ENCODE measurements around the gene VN1R2. TPM values are rescaled to one million over a fixed set of nuclear protein-coding genes. Genes with fewer than 3 reads are reported as not detected.
"Not testable (repeated sequence)": the region's sequence is repeated elsewhere in the genome, so short reads cannot be mapped to it uniquely, and the experiment has no call there.

VN1R2 gene, protein sequence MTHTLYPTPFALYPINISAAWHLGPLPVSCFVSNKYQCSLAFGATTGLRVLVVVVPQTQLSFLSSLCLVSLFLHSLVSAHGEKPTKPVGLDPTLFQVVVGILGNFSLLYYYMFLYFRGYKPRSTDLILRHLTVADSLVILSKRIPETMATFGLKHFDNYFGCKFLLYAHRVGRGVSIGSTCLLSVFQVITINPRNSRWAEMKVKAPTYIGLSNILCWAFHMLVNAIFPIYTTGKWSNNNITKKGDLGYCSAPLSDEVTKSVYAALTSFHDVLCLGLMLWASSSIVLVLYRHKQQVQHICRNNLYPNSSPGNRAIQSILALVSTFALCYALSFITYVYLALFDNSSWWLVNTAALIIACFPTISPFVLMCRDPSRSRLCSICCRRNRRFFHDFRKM
- not detected for total RNA-seq

DNA sequence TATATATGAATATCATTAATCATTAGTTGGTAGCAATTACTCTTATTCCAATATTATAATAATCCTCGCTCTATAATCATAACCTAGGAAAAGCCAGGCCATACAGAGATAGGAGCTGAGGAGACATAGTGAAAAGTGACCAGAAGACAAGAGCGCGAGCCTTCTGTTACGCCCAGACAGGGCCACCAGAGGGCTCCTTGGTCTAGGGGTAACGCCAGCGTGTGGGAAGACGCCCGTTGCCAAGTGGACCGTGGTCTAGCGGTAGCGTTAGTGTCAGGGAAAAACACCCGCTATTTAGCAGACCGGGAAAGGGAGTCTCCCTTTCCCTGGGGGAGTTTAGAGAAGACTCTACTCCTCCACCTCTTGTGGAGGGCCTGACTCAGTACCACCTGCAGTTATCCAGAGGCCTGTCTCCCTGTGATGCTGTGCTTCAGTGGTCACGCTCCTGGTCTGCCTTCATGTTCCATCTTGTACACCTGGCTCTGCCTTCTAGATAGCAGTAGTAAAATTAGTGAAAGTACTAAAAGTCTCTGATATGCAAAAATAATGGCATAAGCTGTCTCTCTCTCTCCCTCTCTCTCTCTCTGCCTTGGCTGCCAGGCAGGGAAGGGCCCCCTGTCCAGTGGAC, at the start of gene VN1R2:
Gene VN1R2 (plus strand): TSS at position 578 of the 628 bp plus-strand sequence. CDS start 84 bp downstream, outside the sequence.
- H3K9me3 ChIP-seq; H3K27ac ChIP-seq; DNase-seq; H3K4me1 ChIP-seq; intact Hi-C loops (cut with DNase I; ENCODE audit: low total_unique reads); H3K36me3 ChIP-seq; H3K27me3 ChIP-seq; H3K4me3 ChIP-seq: not testable (repeated sequence)

DNA sequence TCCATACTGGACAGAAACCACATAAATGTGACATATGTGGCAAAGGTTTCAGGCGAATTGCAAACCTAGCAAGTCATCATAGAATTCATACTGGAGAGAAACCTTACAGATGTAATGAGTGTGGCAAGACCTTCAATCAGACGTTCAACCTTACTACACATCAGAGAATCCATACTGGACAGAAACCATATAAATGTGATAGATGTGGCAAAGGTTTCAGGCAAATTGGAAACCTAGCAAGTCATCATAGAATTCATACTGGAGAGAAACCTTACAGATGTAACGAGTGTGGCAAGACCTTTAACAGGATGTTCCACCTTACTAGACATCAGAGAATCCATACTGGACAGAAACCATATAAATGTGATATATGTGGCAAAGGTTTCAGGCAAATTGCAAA, 46.5 kb upstream of the VN1R2 start:
- H3K36me3 ChIP-seq; H3K27me3 ChIP-seq; intact Hi-C loops (cut with DNase I; ENCODE audit: low total_unique reads); DNase-seq; H3K4me1 ChIP-seq; H3K4me3 ChIP-seq; H3K27ac ChIP-seq: not testable (repeated sequence)
- peaks cover 4 to 94% of the 10 kb centered on the region in 2 donors for H3K9me3 ChIP-seq

DNA sequence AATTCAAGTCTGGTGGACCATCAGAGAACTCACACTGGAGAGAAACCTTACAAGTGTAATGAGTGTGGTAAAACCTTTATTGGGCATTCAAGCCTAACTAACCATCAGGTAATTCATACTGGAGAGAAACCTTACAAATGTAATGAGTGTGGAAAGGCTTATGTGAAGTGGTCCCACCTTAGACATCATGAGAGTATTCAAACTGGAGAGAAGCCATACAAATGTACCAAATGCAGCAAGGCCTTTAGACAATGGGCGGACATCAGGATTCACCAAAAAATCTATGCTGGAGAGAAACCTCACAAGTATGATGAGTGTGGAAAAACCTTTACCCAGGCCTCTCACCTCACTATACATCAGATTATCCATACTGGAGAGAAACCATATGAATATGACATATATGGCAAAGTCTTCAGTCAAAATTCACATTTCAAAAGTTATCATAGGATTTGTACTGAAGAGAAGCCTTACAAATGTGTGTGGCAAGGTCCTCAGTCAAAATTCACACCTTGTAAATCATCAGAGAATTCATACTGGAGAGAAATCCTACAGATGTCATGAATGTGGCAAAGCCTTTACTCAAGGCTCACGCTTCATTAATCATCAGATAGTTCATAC, 45.3 kb upstream of the VN1R2 start:
- TF ChIP-seq POLR2A (IDR thresholded peaks at IDR 0.05): no peak
- TF ChIP-seq, protein P1, sequence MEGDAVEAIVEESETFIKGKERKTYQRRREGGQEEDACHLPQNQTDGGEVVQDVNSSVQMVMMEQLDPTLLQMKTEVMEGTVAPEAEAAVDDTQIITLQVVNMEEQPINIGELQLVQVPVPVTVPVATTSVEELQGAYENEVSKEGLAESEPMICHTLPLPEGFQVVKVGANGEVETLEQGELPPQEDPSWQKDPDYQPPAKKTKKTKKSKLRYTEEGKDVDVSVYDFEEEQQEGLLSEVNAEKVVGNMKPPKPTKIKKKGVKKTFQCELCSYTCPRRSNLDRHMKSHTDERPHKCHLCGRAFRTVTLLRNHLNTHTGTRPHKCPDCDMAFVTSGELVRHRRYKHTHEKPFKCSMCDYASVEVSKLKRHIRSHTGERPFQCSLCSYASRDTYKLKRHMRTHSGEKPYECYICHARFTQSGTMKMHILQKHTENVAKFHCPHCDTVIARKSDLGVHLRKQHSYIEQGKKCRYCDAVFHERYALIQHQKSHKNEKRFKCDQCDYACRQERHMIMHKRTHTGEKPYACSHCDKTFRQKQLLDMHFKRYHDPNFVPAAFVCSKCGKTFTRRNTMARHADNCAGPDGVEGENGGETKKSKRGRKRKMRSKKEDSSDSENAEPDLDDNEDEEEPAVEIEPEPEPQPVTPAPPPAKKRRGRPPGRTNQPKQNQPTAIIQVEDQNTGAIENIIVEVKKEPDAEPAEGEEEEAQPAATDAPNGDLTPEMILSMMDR (IDR thresholded peaks at IDR 0.05): no peak
- H3K4me1 ChIP-seq: no peaks in the 10 kb centered on the region
- no peak for DNase-seq
- H3K27ac ChIP-seq: no peak overlapping the region
- H3K27me3 ChIP-seq: no peaks in the 10 kb centered on the region
- H3K36me3 ChIP-seq: no peaks in the 10 kb centered on the region
- peaks cover 4 to 94% of the 10 kb centered on the region in 2 donors for H3K9me3 ChIP-seq
- no peak overlapping the region for H3K4me3 ChIP-seq
- intact Hi-C loops (cut with DNase I; ENCODE audit: low total_unique reads): no loop called here

DNA sequence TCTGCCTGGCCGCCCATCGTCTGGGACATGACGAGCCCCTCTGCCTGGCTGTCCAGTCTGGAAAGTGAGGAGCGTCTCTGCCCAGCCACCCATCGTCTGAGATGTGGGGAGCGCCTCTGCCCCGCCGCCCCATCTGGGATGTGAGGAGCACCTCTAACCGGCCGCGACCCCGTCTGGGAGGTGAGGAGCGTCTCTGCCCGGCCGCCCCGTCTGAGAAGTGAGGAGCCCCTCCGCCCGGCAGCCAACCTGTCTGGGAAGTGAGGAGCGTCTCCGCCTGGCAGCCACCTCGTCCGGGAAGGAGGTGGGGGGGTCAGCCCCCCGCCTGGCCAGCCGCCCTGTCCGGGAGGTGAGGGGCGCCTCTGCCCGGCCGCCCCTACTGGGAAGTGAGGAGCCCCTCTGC, 35.4 kb upstream of the VN1R2 start:
- peaks cover 0 to 62% of the 10 kb centered on the region in 2 donors for H3K9me3 ChIP-seq
- H3K27me3 ChIP-seq; H3K4me3 ChIP-seq; intact Hi-C loops (cut with DNase I; ENCODE audit: low total_unique reads); DNase-seq; H3K36me3 ChIP-seq; H3K27ac ChIP-seq; H3K4me1 ChIP-seq: not testable (repeated sequence)

DNA sequence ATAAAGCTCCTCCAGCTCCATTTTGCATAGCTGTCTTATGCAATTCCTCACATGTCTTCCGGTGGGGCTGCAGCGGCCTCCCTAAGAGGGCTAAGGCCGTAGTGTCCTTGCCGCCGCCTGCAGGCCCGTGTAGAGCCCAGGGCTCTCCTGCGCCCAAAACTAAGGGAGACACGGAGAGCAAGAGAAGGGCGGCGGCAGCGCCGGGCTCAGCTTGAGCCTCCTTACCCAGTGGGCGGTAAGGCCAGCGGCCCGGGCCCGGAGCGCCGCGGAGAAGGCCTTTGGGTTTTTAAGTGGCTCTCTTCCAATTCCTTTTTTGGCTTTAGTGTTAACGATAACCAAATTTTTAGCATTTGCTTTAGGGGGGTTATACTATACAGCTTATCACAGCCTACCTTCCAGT, 33.5 kb upstream of the VN1R2 start:
- DNase-seq: no peak
- peaks cover 0 to 55% of the 10 kb centered on the region in 2 donors for H3K9me3 ChIP-seq
- no peaks in the 10 kb centered on the region for H3K4me1 ChIP-seq
- no peak overlapping the region for H3K27ac ChIP-seq
- TF ChIP-seq, protein P1 (IDR thresholded peaks at IDR 0.05): no peak
- no peak for TF ChIP-seq POLR2A (IDR thresholded peaks at IDR 0.05)
- intact Hi-C loops (cut with DNase I; ENCODE audit: low total_unique reads): no loop called here
- H3K4me3 ChIP-seq: no peak overlapping the region
- H3K36me3 ChIP-seq: no peaks in the 10 kb centered on the region
- no peaks in the 10 kb centered on the region for H3K27me3 ChIP-seq

DNA sequence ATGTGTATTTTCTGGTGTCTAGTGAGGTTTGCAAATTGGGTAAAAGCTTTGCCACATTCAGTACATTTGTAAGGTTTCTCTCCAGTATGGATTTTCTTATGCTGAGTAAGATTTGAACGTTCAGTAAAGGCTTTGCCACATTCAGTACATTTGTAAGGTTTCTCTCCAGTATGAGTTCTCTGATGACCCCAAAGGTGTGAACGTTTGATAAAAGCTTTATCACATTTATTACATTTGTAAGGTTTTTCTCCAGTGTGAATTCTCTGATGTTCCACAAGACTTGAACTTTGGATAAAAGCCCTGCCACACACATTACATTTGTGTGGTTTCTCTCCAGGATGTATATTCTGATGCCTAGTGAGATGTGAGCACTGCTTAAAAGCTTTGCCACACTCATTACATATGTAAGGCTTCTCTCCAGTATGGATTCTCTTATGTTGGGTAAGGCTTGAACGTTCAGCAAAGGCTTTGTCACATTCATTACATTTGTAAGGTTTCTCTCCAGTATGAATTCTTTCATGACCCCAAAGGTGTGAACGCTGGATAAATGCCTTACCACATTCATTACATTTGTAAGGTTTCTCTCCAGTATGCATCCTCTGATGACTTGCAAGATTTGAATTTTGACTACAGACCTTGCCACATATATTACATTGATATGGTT, 20.8 kb upstream of the VN1R2 start:
- intact Hi-C loops (cut with DNase I; ENCODE audit: low total_unique reads): no loop called here
- Histone ChIP-seq H3K36me3 (peaks cover 2 to 4% of the 10 kb centered on the region in 2 donors), H3K27me3 (no peaks in the 10 kb centered on the region), H3K4me1 (no peaks in the 10 kb centered on the region), H3K27ac (no peak overlapping the region), H3K4me3 (no peak overlapping the region), H3K9me3 (peaks cover 4 to 76% of the 10 kb centered on the region in 2 donors)
- DNase-seq: no peak
- TF ChIP-seq POLR2A (IDR thresholded peaks at IDR 0.05): no peak
- TF ChIP-seq, protein P1 (IDR thresholded peaks at IDR 0.05): no peak
